ENCODE measurements around the gene USP10. TPM values are rescaled to one million over a fixed set of nuclear protein-coding genes. Genes with fewer than 3 reads are reported as not detected.

The USP10 gene
- total RNA-seq, 1 experiment from 2014 or later: 203 TPM

GRCh38 chr16:84722068-84722467 is 22.3 kb downstream of the USP10 start:
- peaks cover 13% of the 10 kb centered on the region; the same call in 1 of the 2 replicates for H3K4me1 ChIP-seq (ENCODE audit: insufficient read depth, low read length)
- no peak overlapping the region for H2BK120ac ChIP-seq (ENCODE audit: low read depth, low read length, poor library complexity, severe bottlenecking)
- H2AFZ ChIP-seq (ENCODE audit: low read length): no peak overlapping the region
- Mint-ChIP-seq H3K9me3 (no peaks in the 10 kb centered on the region), H3K27me3 (ENCODE audit: low read depth) (no peaks in the 10 kb centered on the region), H3K27ac (peak overlapping the region in 2 of 3 experiments; percentile 76 to 81; a peak in 3 of 7 replicates), H3K4me3 (no peak overlapping the region), H3K36me3 (ENCODE audit: insufficient read depth in 1 of 3, low read depth in 3 of 3) (peaks cover 2 to 26% (median 18%) of the 10 kb centered on the region in 3 experiments), H3K4me1 (peaks cover 49 to 67% of the 10 kb centered on the region in 2 experiments)
- H2BK12ac ChIP-seq (ENCODE audit: insufficient read length, low read depth, low read length): no peak overlapping the region
- no peaks in the 10 kb centered on the region for H3K27me3 ChIP-seq (ENCODE audit: insufficient read depth, low read length)
- no peak overlapping the region for H3K56ac ChIP-seq (ENCODE audit: insufficient read length, low read depth, low read length)
- no peak overlapping the region for H4K91ac ChIP-seq (ENCODE audit: insufficient read length, low read depth, low read length)
- no peaks in the 10 kb centered on the region for H3K23me2 ChIP-seq (ENCODE audit: insufficient read length, low read depth, low read length, poor library complexity, severe bottlenecking)
- H2BK5ac ChIP-seq (ENCODE audit: insufficient read length, low read length): no peak overlapping the region
- H3K4ac ChIP-seq (ENCODE audit: low read depth, low read length): no peak overlapping the region
- peaks cover 48% of the 10 kb centered on the region for H3K79me2 ChIP-seq (ENCODE audit: insufficient read depth, low read length)
- no peak overlapping the region for H3T11ph ChIP-seq (ENCODE audit: low read length)
- H3K9me3 ChIP-seq (ENCODE audit: control insufficient read depth, low read depth, low read length): no peaks in the 10 kb centered on the region
- no peak overlapping the region for H4K5ac ChIP-seq (ENCODE audit: insufficient read length, low read depth, low read length)
- no peak overlapping the region for H3K27ac ChIP-seq (ENCODE audit: insufficient read length, low read depth, low read length)
- no peak overlapping the region for H2BK15ac ChIP-seq (ENCODE audit: low read depth, low read length)
- no peak overlapping the region for H3K9ac ChIP-seq (ENCODE audit: extremely low read depth, insufficient read length, low read length)
- H2AK5ac ChIP-seq (ENCODE audit: insufficient read length, low read length): no peak overlapping the region
- WGBS (ENCODE audit: extremely low coverage, insufficient read length, low lambda C conversion rate): no CpG with 5 or more reads among the region's 1 CpG
- no peak for DNase-seq
- no peak overlapping the region for H4K8ac ChIP-seq (replicated peaks; ENCODE audit: insufficient read length, low read depth, low read length)
- no peaks in the 10 kb centered on the region for H4K20me1 ChIP-seq (ENCODE audit: control insufficient read depth, insufficient read depth, insufficient read length)
- H3K4me2 ChIP-seq (ENCODE audit: insufficient read depth, insufficient read length, low read length): no peak overlapping the region
- no peak for TF ChIP-seq CTCF (conservative IDR thresholded peaks at IDR 0.05)
- H3K14ac ChIP-seq (ENCODE audit: insufficient read depth, low read length): no peak overlapping the region
- no peak overlapping the region for H2BK20ac ChIP-seq (ENCODE audit: low read depth, low read length, poor library complexity, severe bottlenecking)
- H3K79me1 ChIP-seq (ENCODE audit: insufficient read depth, low read depth, low read length, poor library complexity, severe bottlenecking): peaks cover 8% of the 10 kb centered on the region
- H3K18ac ChIP-seq (ENCODE audit: insufficient read length, low read depth, low read length): no peak overlapping the region
- no peak overlapping the region for H3K23ac ChIP-seq (ENCODE audit: insufficient read length, low read depth, low read length)

All from H9 (cell line).